Caco-2 (cell line): Measurements from ENCODE around the gene PCDHGA4. TPM values are rescaled to one million over a fixed set of nuclear protein-coding genes. Genes with fewer than 3 reads are reported as not detected.

Experiments
- BruUV-seq: library from RNA; stranded (reverse); fragments of 400-500 nt; replicated peaks from 2 replicates; lab custom pipeline; 2021; lab: Mats Ljungman, UMichigan
- CTCF ChIA-PET: fragments of 300-600 bp; sonication (Branson Sonifier 250); formaldehyde crosslinking; loops from one replicate; lab custom pipeline; 2022; ENCODE audit warnings: antibody characterized with exemption; lab: Charles Lee
- POLR2A ChIA-PET: fragments of 300-600 bp; sonication (Branson Sonifier 250); formaldehyde crosslinking; loops from one replicate; lab custom pipeline; 2022; ENCODE audit warnings: antibody characterized with exemption; lab: Charles Lee
- DNase-seq, 2 experiments: peaks; one replicate each; pipeline versions ENCODE4 v3.0.0 to v3.0.0-alpha.2; 2020 to 2022
- H3K27me3 ChIP-seq: replicated peaks from 2 replicates; pipeline ENCODE4 v1.6.0; 2011; ENCODE audit warnings: low read length; ENCODE audit not compliant: control insufficient read depth, insufficient read depth
- H3K36me3 ChIP-seq: 2 replicates; pipeline ENCODE4 v1.5.1; 2011; ENCODE audit warnings: low read length; ENCODE audit not compliant: control insufficient read depth, insufficient read depth
- H3K4me1 ChIP-seq: fragments of 250-450 bp; sonication (Bioruptor Pico); 2 replicates; pipeline ENCODE4 v1.5.1; 2020; ENCODE audit warnings: mild to moderate bottlenecking
- H3K4me3 ChIP-seq: 2 replicates; pipeline ENCODE4 v1.5.1; 2011; ENCODE audit warnings: low read depth, mild to moderate bottlenecking, control low read depth, low read length
- H3K9me3 ChIP-seq: fragments of 250-450 bp; sonication (Bioruptor Pico); 2 replicates; pipeline ENCODE4 v1.5.1; 2020; ENCODE audit warnings: mild to moderate bottlenecking, moderate library complexity
- H3K27ac Mint-ChIP-seq: one replicate; pipeline ENCODE4 v1.8.0; 2022; ENCODE audit warnings: mixed read lengths; ENCODE audit not compliant: unreplicated experiment
- H3K27me3 Mint-ChIP-seq: one replicate; pipeline ENCODE4 v1.8.0; 2022; ENCODE audit warnings: mixed read lengths; ENCODE audit not compliant: insufficient read depth, unreplicated experiment
- H3K36me3 Mint-ChIP-seq: one replicate; pipeline ENCODE4 v1.8.0; 2022; ENCODE audit warnings: mild to moderate bottlenecking, mixed read lengths; ENCODE audit not compliant: insufficient read depth, unreplicated experiment
- H3K4me1 Mint-ChIP-seq: one replicate; pipeline ENCODE4 v1.8.0; 2022; ENCODE audit warnings: low read depth, mixed read lengths; ENCODE audit not compliant: unreplicated experiment
- H3K4me3 Mint-ChIP-seq: one replicate; pipeline ENCODE4 v1.8.0; 2022; ENCODE audit warnings: mild to moderate bottlenecking, moderate library complexity, mixed read lengths; ENCODE audit not compliant: unreplicated experiment
- H3K9me3 Mint-ChIP-seq: one replicate; pipeline ENCODE4 v1.8.0; 2022; ENCODE audit warnings: mixed read lengths; ENCODE audit not compliant: unreplicated experiment
- CTCF ChIP-seq, 2 experiments: fragments of 200-600 bp in 1 of 2; IDR thresholded peaks; 1 replicate in 1 of 2; 2 replicates in 1 of 2; pipeline versions ENCODE4 v1.5.1 to v1.8.0; 2011 to 2022; ENCODE audit warnings: antibody characterized with exemption in 1 of 2, control low read depth in 1 of 2, inconsistent platforms in 1 of 2, low read depth in 1 of 2, low read length in 1 of 2, mild to moderate bottlenecking in 1 of 2, moderate library complexity in 1 of 2; ENCODE audit not compliant: insufficient read depth in 1 of 2, severe bottlenecking in 1 of 2, unreplicated experiment in 1 of 2
- intact Hi-C: fragments of 100-400 bp; cut with micrococcal nuclease; formaldehyde crosslinking; loops from one replicate; pipeline ENCODE4 v1.10.0; 2022; ENCODE audit not compliant: unreplicated experiment
- total RNA-seq: library from RNA; stranded (reverse); gene quantifications from 2 replicates; pipeline ENCODE4 v1.2.3, GENCODE V29; 2022

The PCDHGA4 gene
- total RNA-seq, 1 experiment from 2014 or later, result 0.54 TPM

GRCh38 chr5:141342773-141343172, 12.0 kb upstream of the PCDHGA4 start:
- no peaks in the 10 kb centered on the region for H3K36me3 Mint-ChIP-seq
- Histone ChIP-seq H3K4me3 (no peak overlapping the region), H3K27me3 (no peaks in the 10 kb centered on the region), H3K36me3 (no peaks in the 10 kb centered on the region), H3K4me1 (no peaks in the 10 kb centered on the region), H3K9me3 (no peaks in the 10 kb centered on the region; the same call in 1 of the 2 replicates)
- no TSS peak for BruUV-seq
- no peaks in the 10 kb centered on the region for H3K4me1 Mint-ChIP-seq
- TF ChIP-seq CTCF (IDR thresholded peaks at IDR 0.05; ENCODE audit: insufficient read depth in 1 of 2, low read depth in 1 of 2, low read length in 1 of 2, severe bottlenecking in 1 of 2, unreplicated experiment in 1 of 2), result no peak
- H3K9me3 Mint-ChIP-seq, result peaks cover 19% of the 10 kb centered on the region
- CTCF ChIA-PET, result no interaction called here
- H3K27ac Mint-ChIP-seq, result no peak overlapping the region
- intact Hi-C loops, result no loop called here
- POLR2A ChIA-PET, result no interaction called here
- DNase-seq, result no peak
- H3K27me3 Mint-ChIP-seq, result no peaks in the 10 kb centered on the region
- no peak overlapping the region for H3K4me3 Mint-ChIP-seq

GRCh38 chr5:141343242-141343952, 11.4 kb upstream of the PCDHGA4 start, which contains the start of gene PCDHGA3:
Gene PCDHGA3, plus strand, starts transcription at chr5:141343829. Its CDS starts 205 bp downstream, at chr5:141344034.
- Histone ChIP-seq H3K9me3 (no peaks in the 10 kb centered on the region; the same call in 1 of the 2 replicates), H3K4me1 (no peaks in the 10 kb centered on the region), H3K27me3 (no peaks in the 10 kb centered on the region), H3K36me3 (no peaks in the 10 kb centered on the region), H3K4me3 (no peak within 1 kb of the TSS)
- Mint-ChIP-seq H3K36me3 (no peaks in the 10 kb centered on the region), H3K9me3 (peaks cover 13% of the 10 kb centered on the region), H3K27ac (no peak within 1 kb of the TSS), H3K27me3 (no peaks in the 10 kb centered on the region), H3K4me1 (no peaks in the 10 kb centered on the region), H3K4me3 (no peak within 1 kb of the TSS)
- CTCF ChIA-PET, result interaction anchor here (1.3 to 1.5 kb wide), 2 partner anchors 23 to 221 kb away, joined by 3 to 5 read pairs; partner anchors contain the start of gene TAF7
- POLR2A ChIA-PET, result no interaction called here
- TF ChIP-seq CTCF (IDR thresholded peaks at IDR 0.05; ENCODE audit: insufficient read depth in 1 of 2, low read depth in 1 of 2, low read length in 1 of 2, severe bottlenecking in 1 of 2, unreplicated experiment in 1 of 2), result no peak
- intact Hi-C loops, result no loop called here
- DNase-seq, result no peak
- no TSS peak for BruUV-seq

- POLR2A ChIA-PET, result no interaction called here
- Mint-ChIP-seq H3K4me3 (no peak overlapping the region), H3K4me1 (no peaks in the 10 kb centered on the region), H3K9me3 (peaks cover 9% of the 10 kb centered on the region), H3K27ac (no peak overlapping the region), H3K27me3 (no peaks in the 10 kb centered on the region), H3K36me3 (no peaks in the 10 kb centered on the region)
- intact Hi-C loops, result no loop called here
- H3K4me3 ChIP-seq, result no peak overlapping the region
- H3K36me3 ChIP-seq, result no peaks in the 10 kb centered on the region
- DNase-seq, result no peak
- no TSS peak for BruUV-seq
- H3K4me1 ChIP-seq, result no peaks in the 10 kb centered on the region
- H3K9me3 ChIP-seq, result no peaks in the 10 kb centered on the region; the same call in 1 of the 2 replicates
- CTCF ChIA-PET, result interaction anchor here (1.3 to 1.5 kb wide), 2 partner anchors 23 to 220 kb away, joined by 3 to 5 read pairs; partner anchors contain the start of gene TAF7
- TF ChIP-seq CTCF (IDR thresholded peaks at IDR 0.05; ENCODE audit: insufficient read depth in 1 of 2, low read depth in 1 of 2, low read length in 1 of 2, severe bottlenecking in 1 of 2, unreplicated experiment in 1 of 2), result no peak
- no peaks in the 10 kb centered on the region for H3K27me3 ChIP-seq
Measured at GRCh38 chr5:141343953-141344463, 10.8 kb upstream of the PCDHGA4 start.
